Liver (tissue), 9 donors: Measurements from ENCODE around the gene MEIS1. TPM values are rescaled to one million over a fixed set of nuclear protein-coding genes. Genes with fewer than 3 reads are reported as not detected.

Experiments used
- DNase-seq: peaks from one replicate; pipeline ENCODE4 v3.0.0-alpha.2; 2017; ENCODE audit warnings: low spot score
- H3K27ac ChIP-seq, 2 donors: one replicate each; pipeline ENCODE4 v1.7.0; 2013; ENCODE audit warnings: inconsistent platforms in 2 of 2, low read length in 2 of 2, control low read depth in 1 of 2, low read depth in 1 of 2, mild to moderate bottlenecking in 1 of 2
- H3K27me3 ChIP-seq, 4 donors: one replicate each; pipeline versions ENCODE4 v1.6.1 to v1.7.0; 2013; ENCODE audit warnings: low read length in 3 of 4, inconsistent platforms in 1 of 4, mild to moderate bottlenecking in 1 of 4, moderate library complexity in 1 of 4; ENCODE audit not compliant: control insufficient read depth in 4 of 4, insufficient read depth in 4 of 4
- H3K36me3 ChIP-seq, 4 donors: one replicate each; pipeline versions ENCODE4 v1.6.1 to v1.7.0; 2013; ENCODE audit warnings: low read length in 3 of 4, mild to moderate bottlenecking in 3 of 4, low read depth in 1 of 4, moderate library complexity in 1 of 4; ENCODE audit not compliant: control insufficient read depth in 4 of 4, insufficient read depth in 3 of 4
- H3K4me1 ChIP-seq, 4 donors: one replicate each; pipeline versions ENCODE4 v1.6.1 to v1.7.0; 2013; ENCODE audit warnings: low read length in 3 of 4, mild to moderate bottlenecking in 3 of 4, moderate library complexity in 1 of 4; ENCODE audit not compliant: control insufficient read depth in 4 of 4, insufficient read depth in 4 of 4
- H3K4me3 ChIP-seq, 3 donors: one replicate each; pipeline versions ENCODE4 v1.6.1 to v1.7.0; 2013; ENCODE audit warnings: low read length in 3 of 3, control low read depth in 1 of 3, low read depth in 1 of 3, mild to moderate bottlenecking in 1 of 3
- H3K9ac ChIP-seq, 2 donors: one replicate each; pipeline ENCODE4 v1.7.0; 2013; ENCODE audit warnings: low read length in 2 of 2, mild to moderate bottlenecking in 2 of 2, moderate library complexity in 2 of 2, control low read depth in 1 of 2, low read depth in 1 of 2
- H3K9me3 ChIP-seq, 4 donors: one replicate each; pipeline versions ENCODE4 v1.6.1 to v1.7.0; 2013; ENCODE audit warnings: low read length in 3 of 4; ENCODE audit not compliant: control insufficient read depth in 4 of 4
- CTCF ChIP-seq: fragments of 150-350 bp; IDR thresholded peaks from 2 replicates; pipeline ENCODE4 v1.5.1; 2017; ENCODE audit warnings: improper control_type of control experiment, low read depth, low read length; ENCODE audit not compliant: missing input control
- FOXA2 ChIP-seq: IDR thresholded peaks from 2 replicates; pipeline ENCODE4 v1.6.1; 2016; ENCODE audit warnings: antibody characterized with exemption
- GABPA ChIP-seq, 2 donors: IDR thresholded peaks in 1 of 2; conservative IDR thresholded peaks in 1 of 2; 2 replicates each; pipeline ENCODE4 v1.6.1; 2016; ENCODE audit warnings: antibody characterized with exemption in 2 of 2, mild to moderate bottlenecking in 1 of 2, moderate library complexity in 1 of 2
- HNF4A ChIP-seq, 2 donors: conservative IDR thresholded peaks; 2 replicates each; pipeline ENCODE4 v1.6.1; 2016; ENCODE audit warnings: antibody characterized with exemption in 2 of 2, mild to moderate bottlenecking in 2 of 2
- JUND ChIP-seq, 2 donors: IDR thresholded peaks; 2 replicates each; pipeline ENCODE4 v1.6.1; 2016; ENCODE audit warnings: antibody characterized with exemption in 2 of 2
- NR2F2 ChIP-seq: IDR thresholded peaks from 2 replicates; pipeline ENCODE4 v1.6.1; 2016; ENCODE audit warnings: antibody characterized with exemption
- RAD21 ChIP-seq, 2 donors: IDR thresholded peaks; 2 replicates each; pipeline ENCODE4 v1.6.1; 2016; ENCODE audit warnings: antibody characterized with exemption in 2 of 2, mild to moderate bottlenecking in 2 of 2
- REST ChIP-seq: IDR thresholded peaks from 2 replicates; pipeline ENCODE4 v1.6.1; 2016; ENCODE audit warnings: antibody characterized with exemption, mild to moderate bottlenecking
- RXRA ChIP-seq, 2 donors: IDR thresholded peaks; 2 replicates each; pipeline ENCODE4 v1.6.1; 2017 to 2018; ENCODE audit warnings: antibody characterized with exemption in 2 of 2, mild to moderate bottlenecking in 1 of 2
- SP1 ChIP-seq: IDR thresholded peaks from 2 replicates; pipeline ENCODE4 v1.6.1; 2018; ENCODE audit warnings: antibody characterized with exemption, mild to moderate bottlenecking
- TAF1 ChIP-seq: conservative IDR thresholded peaks from 2 replicates; pipeline ENCODE4 v1.6.1; 2016; ENCODE audit warnings: antibody characterized with exemption, mild to moderate bottlenecking
- YY1 ChIP-seq: IDR thresholded peaks from 2 replicates; pipeline ENCODE4 v1.6.1; 2016; ENCODE audit warnings: antibody characterized with exemption, mild to moderate bottlenecking
- WGBS: extraction: QIAGEN DNeasy Blood & Tissue Kit; methylation state at CpG from one replicate; pipeline ENCODE4 v1.1.7; 2013; 5-methylcytosine and 5-hydroxymethylcytosine counted together
- polyA plus RNA-seq, 2 donors: library from polyadenylated mRNA; stranded (reverse) in 1 of 2; unstranded in 1 of 2; fragments of 200-250 nt in 1 of 2; fragments of >200 nt in 1 of 2; fragmentation: Nextera tagmentation in 1 of 2; extraction: Ambion mirVana in 1 of 2; gene quantifications; one replicate each; pipeline versions ENCODE4 v1.2.1 to v1.2.3, GENCODE V29; 2013 to 2015
- total RNA-seq, 2 donors: library from RNA; depleted of rRNA; stranded (reverse); fragments of >200 nt; gene quantifications; one replicate each; pipeline ENCODE4 v1.2.3, GENCODE V29; 2014
- TF ChIP-seq, protein P1 (sequence below): IDR thresholded peaks from 2 replicates; pipeline ENCODE4 v1.6.1; 2016; ENCODE audit warnings: antibody characterized with exemption
- TF ChIP-seq, protein P2 (sequence below): IDR thresholded peaks from 2 replicates; pipeline ENCODE4 v1.6.1; 2016; ENCODE audit warnings: antibody characterized with exemption
- TF ChIP-seq, protein P3 (sequence below): IDR thresholded peaks from 2 replicates; pipeline ENCODE4 v1.6.1; 2016; ENCODE audit warnings: antibody characterized with exemption
- donor health status: healthy.
- donor health status: healthy.
- donor health status: healthy.
- donor health status: healthy.
- donor health status: healthy.

MEIS1 gene
- total and polyA plus RNA-seq, 4 donors: 1.6 to 8.6 (median 5.5) TPM

- Histone ChIP-seq H3K27ac (no peak overlapping the region), H3K36me3 (peaks cover 0 to 5% (median under 1%) of the 10 kb centered on the region in 4 donors), H3K4me1 (peaks cover 0 to 30% (median 21%) of the 10 kb centered on the region in 4 donors), H3K27me3 (no peaks in the 10 kb centered on the region), H3K9me3 (no peaks in the 10 kb centered on the region), H3K4me3 (peak overlapping the region in 2 of 3 donors; percentile 82), H3K9ac (peak overlapping the region; percentile 0 to 80)
- TF ChIP-seq JUND (IDR thresholded peaks at IDR 0.05) (no peak), YY1 (no peak), RAD21 (IDR thresholded peaks at IDR 0.05) (no peak), HNF4A (conservative IDR thresholded peaks at IDR 0.05) (no peak)
- TF ChIP-seq, protein P1, sequence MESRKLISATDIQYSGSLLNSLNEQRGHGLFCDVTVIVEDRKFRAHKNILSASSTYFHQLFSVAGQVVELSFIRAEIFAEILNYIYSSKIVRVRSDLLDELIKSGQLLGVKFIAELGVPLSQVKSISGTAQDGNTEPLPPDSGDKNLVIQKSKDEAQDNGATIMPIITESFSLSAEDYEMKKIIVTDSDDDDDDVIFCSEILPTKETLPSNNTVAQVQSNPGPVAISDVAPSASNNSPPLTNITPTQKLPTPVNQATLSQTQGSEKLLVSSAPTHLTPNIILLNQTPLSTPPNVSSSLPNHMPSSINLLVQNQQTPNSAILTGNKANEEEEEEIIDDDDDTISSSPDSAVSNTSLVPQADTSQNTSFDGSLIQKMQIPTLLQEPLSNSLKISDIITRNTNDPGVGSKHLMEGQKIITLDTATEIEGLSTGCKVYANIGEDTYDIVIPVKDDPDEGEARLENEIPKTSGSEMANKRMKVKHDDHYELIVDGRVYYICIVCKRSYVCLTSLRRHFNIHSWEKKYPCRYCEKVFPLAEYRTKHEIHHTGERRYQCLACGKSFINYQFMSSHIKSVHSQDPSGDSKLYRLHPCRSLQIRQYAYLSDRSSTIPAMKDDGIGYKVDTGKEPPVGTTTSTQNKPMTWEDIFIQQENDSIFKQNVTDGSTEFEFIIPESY: no peak
- 15% methylated on average over 2 of the region's 2 CpGs for WGBS
- DNase-seq: no peak
These were observed 1.0 kb downstream of the MEIS1 start for GRCh38 chr2:66435963-66436362.

DNA sequence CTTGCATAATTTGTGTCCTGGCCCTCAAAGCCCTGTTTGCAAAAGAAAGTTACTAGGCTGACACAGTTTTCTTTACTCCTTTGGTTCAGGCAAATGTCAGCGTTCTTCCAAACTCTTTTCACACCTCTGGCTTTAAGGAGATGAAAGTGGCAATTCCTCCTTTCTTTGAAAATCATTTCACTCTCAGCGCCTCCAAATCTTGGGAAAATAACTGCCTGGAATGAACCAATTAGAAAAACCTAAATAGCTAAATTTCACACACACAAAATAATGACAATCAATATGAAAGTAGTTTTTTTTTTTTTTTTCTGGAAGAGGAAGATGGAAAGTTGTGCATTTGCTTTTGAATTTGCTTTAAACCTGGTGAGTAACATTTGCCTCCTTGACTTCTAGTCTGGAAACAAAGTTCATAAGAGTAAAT lies 1.7 kb downstream of the MEIS1 start:
- H3K4me1 ChIP-seq: peaks cover 0 to 30% (median 21%) of the 10 kb centered on the region in 4 donors
- no peak for TF ChIP-seq FOXA2
- TF ChIP-seq, protein P2, sequence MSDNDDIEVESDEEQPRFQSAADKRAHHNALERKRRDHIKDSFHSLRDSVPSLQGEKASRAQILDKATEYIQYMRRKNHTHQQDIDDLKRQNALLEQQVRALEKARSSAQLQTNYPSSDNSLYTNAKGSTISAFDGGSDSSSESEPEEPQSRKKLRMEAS: no peak
- no peak for TF ChIP-seq SP1
- TF ChIP-seq HNF4A (conservative IDR thresholded peaks at IDR 0.05): no peak
- TF ChIP-seq GABPA (IDR thresholded peaks at IDR 0.05 in 1 of 2, conservative IDR thresholded peaks at IDR 0.05 in 1 of 2): no peak
- TF ChIP-seq CTCF: no peak
- TF ChIP-seq, protein P3, sequence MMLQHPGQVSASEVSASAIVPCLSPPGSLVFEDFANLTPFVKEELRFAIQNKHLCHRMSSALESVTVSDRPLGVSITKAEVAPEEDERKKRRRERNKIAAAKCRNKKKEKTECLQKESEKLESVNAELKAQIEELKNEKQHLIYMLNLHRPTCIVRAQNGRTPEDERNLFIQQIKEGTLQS: no peak
- TF ChIP-seq RXRA (IDR thresholded peaks at IDR 0.05): no peak
- no peak for TF ChIP-seq YY1
- TF ChIP-seq REST: no peak
- TF ChIP-seq JUND (IDR thresholded peaks at IDR 0.05): no peak
- no peak for TF ChIP-seq NR2F2
- no peak for TF ChIP-seq TAF1
- H3K36me3 ChIP-seq: peaks cover 0 to 5% (median under 1%) of the 10 kb centered on the region in 4 donors
- H3K9ac ChIP-seq: peak overlapping the region; percentile 67 to 80
- H3K9me3 ChIP-seq: no peaks in the 10 kb centered on the region
- DNase-seq: no peak
- H3K27me3 ChIP-seq: no peaks in the 10 kb centered on the region
- 39% methylated on average over 2 of the region's 2 CpGs for WGBS
- H3K4me3 ChIP-seq: peak overlapping the region; percentile 22 to 82 (median 37)
- H3K27ac ChIP-seq: no peak overlapping the region
